NOMO-1 treated with DMSO at 0.1 percent for 48 hours (cell line): ENCODE measurements around the gene NFIB.
A peak's percentile ranks its signal among the peaks of the same experiment; 100 is the strongest.

Experiments
- DNase-seq: peaks from one replicate; lab custom pipeline; 2025; ENCODE audit not compliant: unreplicated experiment; lab: John Stamatoyannopoulos, UW

Gene NFIB

GRCh38 chr9:14345354-14346230, 31.7 kb upstream of the NFIB start:
- no peak for DNase-seq

DNA sequence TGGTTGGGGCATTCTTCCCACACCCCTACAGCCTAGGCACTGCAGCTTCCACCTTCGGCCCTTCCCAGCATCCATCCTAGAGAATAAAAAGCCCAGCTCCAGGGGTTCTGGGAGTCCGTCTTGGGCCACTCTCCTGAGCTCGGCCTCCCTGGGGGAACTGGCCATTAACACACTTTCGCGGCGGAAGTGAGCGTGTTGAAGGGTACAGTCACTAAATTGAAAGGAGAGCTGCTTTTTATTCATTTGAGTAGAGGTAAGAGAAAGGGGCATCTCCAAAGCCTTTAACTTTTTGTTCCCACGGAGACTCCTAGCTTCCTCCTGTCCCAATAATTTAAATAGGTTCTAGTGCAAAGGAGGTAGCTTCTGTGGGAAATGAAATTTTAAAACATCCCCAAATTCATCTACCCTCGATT, 31.0 kb upstream of the NFIB start:
- no peak for DNase-seq

- DNase-seq: no peak
Observed at GRCh38 chr9:14344053-14344524, 30.1 kb upstream of the NFIB start.

DNA sequence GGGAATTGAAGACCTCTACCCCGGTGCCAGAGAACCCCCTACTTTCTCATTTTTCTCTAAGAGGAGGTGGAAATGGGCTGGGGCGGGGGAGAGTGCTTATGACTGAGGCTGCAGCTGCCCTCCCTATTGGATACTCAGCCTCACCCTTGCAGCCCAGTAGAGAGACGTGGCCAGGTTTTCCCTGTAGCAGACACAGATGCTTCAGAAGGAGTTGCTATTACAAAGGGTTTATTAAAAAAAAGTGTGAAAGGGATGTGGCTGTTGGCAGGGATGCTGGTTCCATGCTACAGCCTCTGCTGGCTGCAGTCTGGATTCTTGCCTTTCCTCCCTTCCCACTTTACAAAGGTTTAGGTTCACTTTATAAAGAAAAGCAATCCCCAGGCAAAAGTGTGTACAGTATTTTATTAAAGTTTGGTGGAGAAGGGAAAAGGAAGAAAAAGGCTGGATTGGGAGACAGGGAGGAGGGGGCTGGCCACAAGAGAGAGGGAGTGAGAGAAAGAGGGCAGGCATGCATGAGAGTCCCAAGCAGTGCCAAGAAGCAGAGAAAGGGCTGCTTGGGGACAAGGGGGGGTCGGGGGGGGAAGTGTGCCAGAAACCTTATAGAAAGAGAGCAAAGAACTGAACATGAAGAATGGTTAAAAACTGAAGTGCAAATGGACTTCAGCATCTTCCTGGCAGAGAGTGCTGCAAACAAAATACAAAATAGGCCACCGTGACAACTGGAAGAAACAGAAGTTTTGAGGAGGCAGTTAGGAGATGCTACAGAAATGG, 29.5 kb upstream of the NFIB start:
- DNase-seq: no peak

DNA sequence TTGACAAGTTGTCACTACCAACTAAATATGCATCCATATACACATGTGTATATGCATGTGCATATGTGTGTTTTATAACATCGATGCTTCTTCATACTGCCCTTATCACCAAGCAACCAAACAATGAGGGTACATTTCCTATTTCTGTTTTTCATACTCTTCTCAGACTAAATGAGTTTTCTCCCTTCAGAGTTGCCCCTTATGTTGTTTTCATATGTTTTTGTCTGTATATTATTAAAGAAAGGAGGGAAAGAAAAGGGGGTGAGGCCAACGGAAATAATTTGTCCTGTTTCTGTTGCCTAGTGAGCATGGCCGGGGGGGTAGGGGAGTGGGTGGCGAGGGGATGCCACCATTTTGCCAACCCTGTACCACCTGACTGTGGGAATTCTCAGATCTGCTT, 28.8 kb upstream of the NFIB start:
- DNase-seq: no peak

- no peak for DNase-seq
Observed at GRCh38 chr9:14341437-14342122, 27.6 kb upstream of the NFIB start.

DNA sequence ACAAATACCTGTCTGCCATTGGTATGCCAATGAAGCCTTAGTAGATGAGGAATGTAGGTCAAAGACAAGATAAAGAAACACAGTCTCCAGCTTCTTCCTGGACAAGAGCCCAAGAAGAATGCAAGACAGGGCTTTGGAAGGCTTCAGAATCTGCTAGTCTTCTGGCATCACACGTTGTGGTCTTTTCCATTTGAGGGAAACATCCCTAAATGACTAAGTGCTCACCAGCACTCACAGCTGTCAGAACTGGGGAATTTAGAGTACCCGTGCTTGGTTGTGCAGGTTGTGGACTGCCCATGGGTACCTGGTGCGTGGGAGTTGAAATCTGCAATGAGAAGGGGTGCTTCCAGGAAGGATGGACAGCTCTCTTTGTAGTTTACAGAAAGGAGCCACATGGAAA, 27.1 kb upstream of the NFIB start:
- no peak for DNase-seq

- no peak for DNase-seq
Observed at GRCh38 chr9:14340219-14340873, 26.4 kb upstream of the NFIB start.

GRCh38 chr9:14339746-14340145, 25.8 kb upstream of the NFIB start:
- DNase-seq: no peak

DNA sequence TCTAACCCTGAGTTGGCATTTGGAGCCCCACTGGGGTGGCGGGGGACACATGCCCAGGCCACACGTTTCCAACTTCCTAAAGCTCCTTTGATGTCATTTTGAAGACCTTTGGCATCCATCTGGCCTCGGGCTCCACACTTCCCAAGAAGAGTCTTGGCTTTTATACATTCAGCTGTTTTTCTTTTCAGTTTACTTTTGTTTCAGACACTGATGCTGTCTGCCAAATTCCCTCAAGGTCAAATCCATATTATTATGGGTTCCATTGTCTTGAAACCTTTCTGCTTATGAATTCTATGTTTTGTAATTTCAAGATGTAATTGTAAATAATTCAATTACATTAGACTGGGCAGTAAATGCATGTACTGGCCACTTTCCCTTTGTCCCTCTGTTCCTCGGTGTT, 23.7 kb upstream of the NFIB start:
- DNase-seq: no peak

GRCh38 chr9:14336244-14336643, 22.3 kb upstream of the NFIB start:
- no peak for DNase-seq

DNA sequence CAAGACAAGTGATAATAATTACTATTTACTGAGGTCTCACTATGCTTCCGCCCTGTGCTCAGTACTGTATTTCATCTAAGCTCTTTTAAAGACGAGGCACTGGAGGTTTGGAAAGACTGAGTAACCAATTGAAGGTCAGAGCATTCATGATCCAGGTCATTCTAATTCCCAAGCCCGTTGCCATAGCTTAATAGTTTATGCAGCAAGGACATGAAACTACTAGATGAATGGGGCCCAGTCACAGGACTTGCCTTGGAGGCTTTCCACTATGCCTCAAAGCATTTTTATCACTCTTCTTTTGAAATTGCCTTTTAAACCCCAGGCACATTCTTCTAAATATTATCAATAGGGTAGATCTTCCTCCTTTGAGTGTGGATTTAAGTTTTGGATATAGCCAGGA, 17.2 kb upstream of the NFIB start:
- DNase-seq: no peak

- DNase-seq: no peak
Observed at GRCh38 chr9:14327036-14327435, 13.1 kb upstream of the NFIB start.

DNA sequence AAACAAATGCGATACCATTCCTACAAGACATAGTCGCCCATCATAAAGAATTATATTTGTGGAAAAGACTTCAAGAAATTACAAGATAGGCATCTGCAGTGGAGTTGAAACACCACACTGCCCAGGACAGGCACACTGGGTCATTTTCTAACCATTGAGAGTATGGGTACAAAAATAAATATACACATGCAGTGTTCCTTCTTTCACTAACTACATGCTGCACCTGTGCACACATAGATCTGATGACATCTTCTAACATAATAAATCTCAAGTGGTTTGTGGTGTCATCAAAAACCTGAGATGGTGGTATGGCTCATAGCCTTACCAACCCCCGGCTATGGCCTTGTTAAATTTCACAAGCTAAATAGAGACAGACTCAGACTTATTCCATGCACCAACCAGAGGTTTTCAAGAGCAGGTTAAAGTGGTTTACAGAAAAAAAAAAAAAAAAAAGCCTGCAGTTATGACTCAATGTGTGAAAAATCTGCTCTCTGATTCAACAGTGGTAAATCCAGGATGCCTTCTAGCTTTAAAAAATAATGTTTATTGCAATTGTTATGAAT, 12.4 kb upstream of the NFIB start:
- DNase-seq: no peak

DNA sequence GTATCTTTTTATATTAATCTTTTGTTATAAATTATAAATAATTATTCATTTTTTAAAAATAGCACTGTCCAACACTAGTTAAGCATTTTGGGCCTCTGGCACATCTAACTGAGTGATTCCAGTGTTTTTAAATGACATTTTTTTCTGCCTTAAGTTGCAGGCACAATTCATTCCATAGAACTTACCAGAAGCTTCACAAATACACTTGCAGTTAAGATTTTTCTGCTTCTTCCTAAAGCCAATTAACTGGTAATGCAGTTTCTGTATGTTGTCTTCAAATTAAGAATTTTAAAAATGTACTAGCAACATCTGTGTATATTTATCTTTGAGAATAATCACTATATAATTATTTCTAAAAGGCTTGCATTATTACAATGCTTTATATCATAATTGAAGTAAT, 11.2 kb upstream of the NFIB start:
- DNase-seq: no peak

- DNase-seq: no peak
Observed at GRCh38 chr9:14323985-14324650, 10.2 kb upstream of the NFIB start.

- no peak for DNase-seq
Observed at GRCh38 chr9:14323083-14323971, 9.4 kb upstream of the NFIB start.

- peak; percentile 59 for DNase-seq
Observed at GRCh38 chr9:14322211-14323082, 8.5 kb upstream of the NFIB start.
